GM12878 (cell line): ENCODE data around the gene C19orf38. TPM values are rescaled to one million over a fixed set of nuclear protein-coding genes. Genes with fewer than 3 reads are reported as not detected.

Experiments
- BACH1 ChIP-seq: fragments of 450-650 bp; IDR thresholded peaks from 2 replicates; pipeline ENCODE4 v1.6.1; 2017; ENCODE audit warnings: mild to moderate bottlenecking, borderline replicate concordance
- BCL11A ChIP-seq: IDR thresholded peaks from 2 replicates; pipeline ENCODE4 v1.6.1; 2011; ENCODE audit warnings: low read depth, low read length
- CBX5 ChIP-seq: sonication (generic); IDR thresholded peaks from 2 replicates; pipeline ENCODE4 v1.6.1; 2016; ENCODE audit warnings: low read depth, moderate library complexity, mild to moderate bottlenecking, inconsistent platforms
- EED ChIP-seq: sonication (generic); IDR thresholded peaks from 2 replicates; pipeline ENCODE4 v1.6.1; 2016; ENCODE audit warnings: antibody characterized with exemption, low read depth
- ETV6 ChIP-seq, 2 experiments: fragments of 450-650 bp in 1 of 2; IDR thresholded peaks in 1 of 2; conservative IDR thresholded peaks in 1 of 2; 2 replicates each; pipeline ENCODE4 v1.6.1; 2014; ENCODE audit warnings: antibody characterized with exemption in 1 of 2, borderline replicate concordance in 1 of 2, low read depth in 1 of 2, mild to moderate bottlenecking in 1 of 2, moderate library complexity in 1 of 2
- HSF1 ChIP-seq: fragments of 150-350 bp; IDR thresholded peaks from 2 replicates; pipeline ENCODE4 v1.6.1; 2014; ENCODE audit warnings: mild to moderate bottlenecking, low read depth, low read length
- MLLT1 ChIP-seq: fragments of 450-650 bp; IDR thresholded peaks from 2 replicates; pipeline ENCODE4 v1.6.1; 2016; ENCODE audit warnings: mild to moderate bottlenecking
- PML ChIP-seq: IDR thresholded peaks from 2 replicates; pipeline ENCODE4 v1.6.1; 2012; ENCODE audit warnings: low read length, inconsistent platforms
- POLR2AphosphoS5 ChIP-seq: IDR thresholded peaks from 2 replicates; pipeline ENCODE4 v1.6.1; 2011; ENCODE audit warnings: mild to moderate bottlenecking, low read length, inconsistent platforms
- PRDM15 ChIP-seq: fragments of 450-650 bp; formaldehyde crosslinking; IDR thresholded peaks from 2 replicates; pipeline ENCODE4 v1.4.0; 2020; ENCODE audit warnings: mild to moderate bottlenecking, moderate library complexity
- SUZ12 ChIP-seq: fragments of 200-600 bp; sonication (generic); IDR thresholded peaks from one replicate; pipeline ENCODE4 v1.6.1; 2018; ENCODE audit warnings: antibody characterized with exemption, mild to moderate bottlenecking; ENCODE audit not compliant: unreplicated experiment
- ZBTB11 ChIP-seq: fragments of 450-650 bp; formaldehyde crosslinking; IDR thresholded peaks from 2 replicates; pipeline ENCODE4 v1.5.0; 2022; ENCODE audit warnings: mild to moderate bottlenecking, missing genetic modification characterization
- ZBTB4 ChIP-seq: fragments of 450-650 bp; formaldehyde crosslinking; IDR thresholded peaks from 2 replicates; pipeline ENCODE4 v1.4.0; 2022; ENCODE audit warnings: mild to moderate bottlenecking, moderate library complexity
- ZNF24 ChIP-seq: fragments of 450-650 bp; IDR thresholded peaks from 2 replicates; pipeline ENCODE4 v1.6.1; 2017; ENCODE audit warnings: antibody characterized with exemption, mild to moderate bottlenecking
- ZSCAN29 ChIP-seq: fragments of 450-650 bp; IDR thresholded peaks from 2 replicates; pipeline ENCODE4 v1.6.1; 2017; ENCODE audit warnings: mild to moderate bottlenecking, moderate library complexity
- polyA plus RNA-seq, 11 experiments: library from polyadenylated mRNA; depleted of rRNA in 4 of 11; unstranded in 6 of 11; stranded (reverse) in 5 of 11; fragments of >200 nt; fragmentation: Nextera tagmentation in 4 of 11; fragmentation: Illumina TruSeq in 1 of 11; extraction: Ambion mirVana in 4 of 11; extraction: Trizol in 1 of 11; gene quantifications; 1 replicate in 1 of 11; 2 replicates in 10 of 11; pipeline versions ENCODE4 v1.2.1 to v1.2.3, GENCODE V29; 2011 to 2016; ENCODE audit warnings: inconsistent platforms in 2 of 11, missing spikeins in 2 of 11, low read depth in 1 of 11
- total RNA-seq, 4 experiments: library from RNA; depleted of rRNA in 3 of 4; stranded (reverse); fragments of >200 nt in 3 of 4; fragmentation: Illumina TruSeq in 1 of 4; extraction: Trizol in 1 of 4; gene quantifications; 2 replicates each; pipeline versions ENCODE4 v1.2.1 to v1.2.3, GENCODE V29; 2013 to 2021

The C19orf38 gene
- total and polyA plus RNA-seq, 10 of the 15 experiments (the other 5 are each of a cell fraction or from before 2014, with no cell fraction given), result 2.6 to 7.5 (median 5.0) TPM

- peak; percentile 27; the same call in 1 of the 2 replicates for TF ChIP-seq MLLT1
- no peak for TF ChIP-seq ZBTB11
- peak; percentile 36; the same call in 1 of the 2 replicates for TF ChIP-seq PML
- TF ChIP-seq ETV6 (conservative IDR thresholded peaks at IDR 0.05 in 1 of 2, IDR thresholded peaks at IDR 0.05 in 1 of 2; ENCODE audit: borderline replicate concordance in 1 of 2, low read depth in 1 of 2), result peak in 1 of 2 experiments; percentile 88; a peak in 2 of 4 replicates
- TF ChIP-seq PRDM15 (CRISPR knock-in tag), result peak; percentile 54; the same call in 1 of the 2 replicates
- TF ChIP-seq ZSCAN29, result no peak
- peak; percentile 93 for TF ChIP-seq BCL11A
- TF ChIP-seq POLR2AphosphoS5, result peak; percentile 58
- TF ChIP-seq EED, result peak; percentile 100
- no peak for TF ChIP-seq HSF1
- no peak for TF ChIP-seq SUZ12
- no peak for TF ChIP-seq ZBTB4 (CRISPR knock-in tag)
- TF ChIP-seq ZNF24, result peak; percentile 39; the same call in 1 of the 2 replicates
- 0 out of 2 replicates have a peak, but pooled peaks have one; percentile 62 for TF ChIP-seq CBX5
- peak; percentile 92 for TF ChIP-seq BACH1
Measured at GRCh38 chr19:10876459-10877240, 28.4 kb downstream of the C19orf38 start (continued).
